Neural cell (in vitro differentiated cells): ENCODE measurements around the gene FAM13B.

Experiments used
- CTCF ChIP-seq: fragments of 450-650 bp; IDR thresholded peaks from 2 replicates; pipeline ENCODE4 v1.5.1; 2014; ENCODE audit warnings: antibody characterized with exemption, mild to moderate bottlenecking, moderate library complexity; ENCODE audit not compliant: poor library complexity, severe bottlenecking
- EP300 ChIP-seq: fragments of 450-650 bp; conservative IDR thresholded peaks from 2 replicates; pipeline ENCODE4 v1.6.1; 2014; ENCODE audit warnings: antibody characterized with exemption, mild to moderate bottlenecking, moderate library complexity; ENCODE audit not compliant: poor library complexity, severe bottlenecking
- EZH2 ChIP-seq: fragments of 200-600, 300-800 bp; shearing (Covaris generic), sonication (generic); IDR thresholded peaks from 2 replicates; pipeline ENCODE4 v1.6.1; 2014; ENCODE audit warnings: antibody characterized with exemption, low read length, borderline replicate concordance, mild to moderate bottlenecking; ENCODE audit not compliant: insufficient read depth, poor library complexity, severe bottlenecking
- MXI1 ChIP-seq: fragments of 450-650 bp; conservative IDR thresholded peaks from 2 replicates; pipeline ENCODE4 v1.6.1; 2014; ENCODE audit warnings: antibody characterized with exemption, mild to moderate bottlenecking; ENCODE audit not compliant: poor library complexity, severe bottlenecking
- POLR2AphosphoS5 ChIP-seq: IDR thresholded peaks from 2 replicates; pipeline ENCODE4 v1.6.1; 2012
- RAD21 ChIP-seq: fragments of 450-650 bp; conservative IDR thresholded peaks from 2 replicates; pipeline ENCODE4 v1.6.1; 2014; ENCODE audit warnings: antibody characterized with exemption, mild to moderate bottlenecking, moderate library complexity
- TAF1 ChIP-seq: IDR thresholded peaks from 2 replicates; pipeline ENCODE4 v1.6.1; 2012; ENCODE audit warnings: low read depth
- TF ChIP-seq, protein P1 (sequence below): IDR thresholded peaks from 2 replicates; pipeline ENCODE4 v1.6.1; 2012; ENCODE audit warnings: borderline replicate concordance

GRCh38 chr5:137923856-137924255, 109.0 kb downstream of the FAM13B start:
- TF ChIP-seq EP300 (no peak), CTCF (no peak), TAF1 (no peak), MXI1 (no peak), POLR2AphosphoS5 (no peak), EZH2 (no peak), RAD21 (no peak)
- TF ChIP-seq, protein P1, sequence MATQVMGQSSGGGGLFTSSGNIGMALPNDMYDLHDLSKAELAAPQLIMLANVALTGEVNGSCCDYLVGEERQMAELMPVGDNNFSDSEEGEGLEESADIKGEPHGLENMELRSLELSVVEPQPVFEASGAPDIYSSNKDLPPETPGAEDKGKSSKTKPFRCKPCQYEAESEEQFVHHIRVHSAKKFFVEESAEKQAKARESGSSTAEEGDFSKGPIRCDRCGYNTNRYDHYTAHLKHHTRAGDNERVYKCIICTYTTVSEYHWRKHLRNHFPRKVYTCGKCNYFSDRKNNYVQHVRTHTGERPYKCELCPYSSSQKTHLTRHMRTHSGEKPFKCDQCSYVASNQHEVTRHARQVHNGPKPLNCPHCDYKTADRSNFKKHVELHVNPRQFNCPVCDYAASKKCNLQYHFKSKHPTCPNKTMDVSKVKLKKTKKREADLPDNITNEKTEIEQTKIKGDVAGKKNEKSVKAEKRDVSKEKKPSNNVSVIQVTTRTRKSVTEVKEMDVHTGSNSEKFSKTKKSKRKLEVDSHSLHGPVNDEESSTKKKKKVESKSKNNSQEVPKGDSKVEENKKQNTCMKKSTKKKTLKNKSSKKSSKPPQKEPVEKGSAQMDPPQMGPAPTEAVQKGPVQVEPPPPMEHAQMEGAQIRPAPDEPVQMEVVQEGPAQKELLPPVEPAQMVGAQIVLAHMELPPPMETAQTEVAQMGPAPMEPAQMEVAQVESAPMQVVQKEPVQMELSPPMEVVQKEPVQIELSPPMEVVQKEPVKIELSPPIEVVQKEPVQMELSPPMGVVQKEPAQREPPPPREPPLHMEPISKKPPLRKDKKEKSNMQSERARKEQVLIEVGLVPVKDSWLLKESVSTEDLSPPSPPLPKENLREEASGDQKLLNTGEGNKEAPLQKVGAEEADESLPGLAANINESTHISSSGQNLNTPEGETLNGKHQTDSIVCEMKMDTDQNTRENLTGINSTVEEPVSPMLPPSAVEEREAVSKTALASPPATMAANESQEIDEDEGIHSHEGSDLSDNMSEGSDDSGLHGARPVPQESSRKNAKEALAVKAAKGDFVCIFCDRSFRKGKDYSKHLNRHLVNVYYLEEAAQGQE = no peak
